ENCODE measurements around the gene C10orf53.

C10orf53 gene

GRCh38 chr10:49733866-49734265 lies 54.4 kb downstream of the C10orf53 start:
- no peaks in the 10 kb centered on the region for H3K36me3 ChIP-seq
- H3K9me3 ChIP-seq (ENCODE audit: severe bottlenecking), result no peaks in the 10 kb centered on the region
- TF ChIP-seq, protein P1, sequence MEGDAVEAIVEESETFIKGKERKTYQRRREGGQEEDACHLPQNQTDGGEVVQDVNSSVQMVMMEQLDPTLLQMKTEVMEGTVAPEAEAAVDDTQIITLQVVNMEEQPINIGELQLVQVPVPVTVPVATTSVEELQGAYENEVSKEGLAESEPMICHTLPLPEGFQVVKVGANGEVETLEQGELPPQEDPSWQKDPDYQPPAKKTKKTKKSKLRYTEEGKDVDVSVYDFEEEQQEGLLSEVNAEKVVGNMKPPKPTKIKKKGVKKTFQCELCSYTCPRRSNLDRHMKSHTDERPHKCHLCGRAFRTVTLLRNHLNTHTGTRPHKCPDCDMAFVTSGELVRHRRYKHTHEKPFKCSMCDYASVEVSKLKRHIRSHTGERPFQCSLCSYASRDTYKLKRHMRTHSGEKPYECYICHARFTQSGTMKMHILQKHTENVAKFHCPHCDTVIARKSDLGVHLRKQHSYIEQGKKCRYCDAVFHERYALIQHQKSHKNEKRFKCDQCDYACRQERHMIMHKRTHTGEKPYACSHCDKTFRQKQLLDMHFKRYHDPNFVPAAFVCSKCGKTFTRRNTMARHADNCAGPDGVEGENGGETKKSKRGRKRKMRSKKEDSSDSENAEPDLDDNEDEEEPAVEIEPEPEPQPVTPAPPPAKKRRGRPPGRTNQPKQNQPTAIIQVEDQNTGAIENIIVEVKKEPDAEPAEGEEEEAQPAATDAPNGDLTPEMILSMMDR (IDR thresholded peaks at IDR 0.05; ENCODE audit: low read depth, low read length), result no peak
- no peaks in the 10 kb centered on the region for H3K27me3 ChIP-seq (ENCODE audit: insufficient read depth, low read depth, severe bottlenecking)
- no peak for DNase-seq
- no peak overlapping the region for H3K4me3 ChIP-seq (ENCODE audit: low read depth, low read length)
- H3K27ac ChIP-seq, result no peak overlapping the region

DNA sequence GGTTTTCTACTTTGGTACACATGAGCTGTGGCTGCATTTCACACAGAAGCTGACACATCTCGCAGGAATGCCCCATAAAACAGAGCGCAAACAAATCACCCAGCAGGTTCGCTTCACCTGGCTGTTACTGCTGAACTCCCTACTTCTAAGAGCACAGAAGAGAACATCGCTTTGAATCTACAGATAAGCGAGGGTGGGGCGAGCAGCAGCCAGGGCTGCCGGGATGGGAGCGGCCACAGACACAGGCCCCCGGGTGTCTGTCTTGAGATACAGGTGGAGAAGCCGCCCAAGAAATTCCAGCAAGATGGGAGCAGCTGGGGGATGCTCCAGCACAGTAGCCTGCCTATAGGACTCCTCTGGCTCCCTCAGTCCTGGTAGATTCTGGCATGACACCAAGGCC lies 55.2 kb downstream of the C10orf53 start:
- H3K27ac ChIP-seq, result no peak overlapping the region

GRCh38 chr10:49735161-49735560 lies 55.7 kb downstream of the C10orf53 start:
- Histone ChIP-seq H3K27ac (no peak overlapping the region), H3K9me3 (ENCODE audit: severe bottlenecking) (no peaks in the 10 kb centered on the region), H3K27me3 (ENCODE audit: insufficient read depth, low read depth, severe bottlenecking) (no peaks in the 10 kb centered on the region), H3K4me3 (ENCODE audit: low read depth, low read length) (no peak overlapping the region), H3K36me3 (no peaks in the 10 kb centered on the region)
- TF ChIP-seq, protein P1 (IDR thresholded peaks at IDR 0.05; ENCODE audit: low read depth, low read length), result no peak
- no peak for DNase-seq

More for the DNA sequence above, 55.2 kb downstream of the C10orf53 start:
- Histone ChIP-seq H3K36me3 (no peaks in the 10 kb centered on the region), H3K27me3 (ENCODE audit: insufficient read depth, low read depth, severe bottlenecking) (no peaks in the 10 kb centered on the region), H3K9me3 (ENCODE audit: severe bottlenecking) (no peaks in the 10 kb centered on the region), H3K4me3 (ENCODE audit: low read depth, low read length) (no peak overlapping the region)
- TF ChIP-seq, protein P1 (IDR thresholded peaks at IDR 0.05; ENCODE audit: low read depth, low read length), result no peak
- DNase-seq, result no peak

DNA sequence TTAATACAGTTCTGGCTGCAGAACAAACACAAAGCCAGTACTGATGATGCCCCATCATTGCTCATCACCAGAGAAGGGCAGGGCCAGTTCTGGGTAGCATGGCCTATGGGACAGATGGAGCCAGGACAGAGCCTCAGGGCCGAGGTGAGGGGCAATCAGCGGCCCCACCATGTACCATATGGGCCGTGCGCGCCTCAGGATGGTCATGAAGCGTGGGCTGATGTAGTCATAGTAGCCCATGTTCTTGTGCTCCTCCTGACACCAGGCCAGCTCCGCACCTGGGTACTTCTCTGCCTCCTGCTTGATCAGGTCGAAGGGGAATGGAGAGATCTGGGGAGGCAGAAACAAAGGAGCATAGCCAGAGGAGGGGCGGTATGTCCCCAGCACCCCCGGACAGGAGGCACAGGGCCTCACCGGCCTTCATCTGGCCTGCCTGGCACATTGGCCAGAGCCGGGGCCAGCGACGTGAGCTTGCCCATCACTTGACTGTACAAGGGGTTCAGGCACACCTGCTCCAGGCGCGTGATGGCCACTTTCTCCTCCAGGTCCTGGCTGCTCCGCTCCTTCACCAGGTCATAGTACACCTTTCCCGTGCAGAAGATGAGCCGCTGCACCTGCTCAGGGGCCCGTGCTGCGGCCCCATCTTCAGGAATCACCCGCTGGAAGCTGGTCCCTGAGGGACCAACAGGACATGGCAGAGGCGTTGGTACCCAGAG lies 56.6 kb downstream of the C10orf53 start:
- no peaks in the 10 kb centered on the region for H3K9me3 ChIP-seq (ENCODE audit: severe bottlenecking)
- no peak for DNase-seq
- H3K4me3 ChIP-seq (ENCODE audit: low read depth, low read length), result no peak overlapping the region
- H3K27ac ChIP-seq, result no peak overlapping the region
- H3K36me3 ChIP-seq, result no peaks in the 10 kb centered on the region
- no peaks in the 10 kb centered on the region for H3K27me3 ChIP-seq (ENCODE audit: insufficient read depth, low read depth, severe bottlenecking)
- TF ChIP-seq, protein P1 (IDR thresholded peaks at IDR 0.05; ENCODE audit: low read depth, low read length), result no peak

- TF ChIP-seq, protein P1 (IDR thresholded peaks at IDR 0.05; ENCODE audit: low read depth, low read length), result no peak
Observed at GRCh38 chr10:49736564-49737113, 57.2 kb downstream of the C10orf53 start.

More at GRCh38 chr10:49736564-49737113, 57.2 kb downstream of the C10orf53 start:
- Histone ChIP-seq H3K36me3 (no peaks in the 10 kb centered on the region), H3K4me3 (ENCODE audit: low read depth, low read length) (no peak overlapping the region), H3K27ac (no peak overlapping the region), H3K9me3 (ENCODE audit: severe bottlenecking) (no peaks in the 10 kb centered on the region), H3K27me3 (ENCODE audit: insufficient read depth, low read depth, severe bottlenecking) (no peaks in the 10 kb centered on the region)
- no peak for DNase-seq

Measured in WERI-Rb-1 (cell line).